Stimulated activated CD8-positive, alpha-beta memory T cell treated with anti-CD3 and anti-CD28 coated beads, Interleukin-4, amount 100 ng/mL, for 48 hours (primary cell): ENCODE results near the gene AKR1B15.
"Not testable (repeated sequence)": the region's sequence is repeated elsewhere in the genome, so short reads cannot be mapped to it uniquely, and the experiment has no call there.

Experiments
- DNase-seq: peaks from one replicate; pipeline ENCODE4 v3.0.0-alpha.2; 2020

Gene AKR1B15

DNA sequence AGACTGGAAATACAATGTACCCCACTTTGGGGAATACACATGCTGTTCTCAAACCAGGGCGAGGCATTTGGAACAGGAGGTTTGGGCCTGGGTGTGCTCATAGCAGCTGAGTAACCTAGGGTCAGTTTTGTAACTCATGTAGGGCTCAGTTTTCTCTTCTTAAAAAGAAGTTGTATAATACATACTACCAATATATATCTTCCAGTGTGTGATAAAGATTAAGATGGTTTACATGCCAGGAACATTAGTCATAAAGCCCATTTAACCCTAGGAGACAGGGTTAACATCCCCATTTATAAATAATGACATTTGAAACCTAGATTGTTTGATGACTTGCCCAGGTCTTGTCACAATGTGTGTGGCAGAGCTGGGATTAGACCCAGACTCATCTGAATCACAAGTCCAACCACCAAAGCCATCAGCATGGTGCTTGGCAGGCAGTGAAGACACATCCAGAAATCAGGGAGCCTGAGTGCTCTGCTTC is 15.6 kb upstream of the AKR1B15 start:
- no peak for DNase-seq

DNA sequence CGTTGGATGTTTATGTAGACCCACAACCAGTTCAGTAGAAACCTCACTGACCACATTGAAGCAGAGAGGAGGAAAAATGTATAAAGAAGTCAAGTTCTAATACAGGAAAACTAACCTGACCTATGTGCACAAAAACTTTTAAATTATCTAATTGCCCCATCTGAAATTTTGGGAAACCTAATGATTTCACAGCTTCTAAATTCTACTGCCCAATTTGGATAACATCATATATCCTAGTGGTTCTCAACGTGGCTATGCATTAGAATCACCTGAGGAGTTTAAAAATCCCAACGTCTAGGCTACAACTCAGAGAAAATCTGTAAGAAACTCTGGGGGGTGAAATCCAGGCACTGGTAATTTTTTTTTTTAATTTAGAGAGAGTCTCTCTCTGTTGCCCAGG is 14.3 kb upstream of the AKR1B15 start:
- DNase-seq, result no peak

DNA sequence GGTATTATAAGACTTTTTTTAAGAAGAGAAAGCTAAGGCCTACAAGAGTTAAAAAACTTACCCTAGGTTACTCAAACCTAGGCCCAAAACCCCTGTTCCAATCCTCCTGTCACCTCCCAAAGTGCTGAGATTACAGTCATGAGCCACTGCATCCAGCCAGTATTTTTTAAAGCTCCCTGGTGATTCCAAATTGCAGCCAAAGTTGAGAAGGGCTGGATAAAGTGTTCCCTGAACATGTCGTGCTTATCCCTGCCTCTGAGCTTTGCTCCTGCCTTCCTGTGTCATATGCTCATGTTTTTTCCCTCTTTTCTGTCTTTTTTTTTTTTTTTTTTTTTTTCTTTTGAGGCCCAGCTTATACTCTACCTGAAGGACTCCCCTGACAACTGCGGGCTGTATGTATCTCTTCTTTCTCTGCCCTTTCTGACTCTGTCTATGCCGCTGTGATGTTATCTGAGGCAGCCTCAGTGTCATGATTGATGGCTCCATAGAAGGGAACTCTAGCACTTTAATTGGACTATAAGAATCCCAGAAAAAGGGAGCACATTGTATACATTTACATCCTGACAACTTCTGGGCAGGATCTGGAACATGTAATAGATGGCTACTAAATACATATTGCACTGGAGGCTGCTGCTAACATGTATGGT is 13.5 kb upstream of the AKR1B15 start:
- DNase-seq, result no peak

DNA sequence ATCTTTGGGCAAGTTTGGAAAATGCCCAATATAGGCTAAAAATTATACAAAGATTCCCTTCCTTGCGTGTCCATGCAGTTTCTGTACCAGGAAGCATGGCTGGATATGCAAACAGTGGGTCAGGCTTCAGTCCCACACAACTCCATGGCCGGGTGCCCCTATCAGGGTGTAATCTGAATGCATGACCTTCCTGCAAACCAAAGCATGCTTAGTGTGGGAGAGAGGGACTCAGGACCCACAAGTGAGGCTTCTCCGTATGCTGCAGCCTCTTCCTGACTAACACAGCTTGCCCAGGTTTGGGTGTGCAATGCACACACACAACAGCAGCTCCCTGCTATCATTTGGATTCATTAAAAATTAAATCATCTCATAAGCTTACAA is 13.0 kb upstream of the AKR1B15 start:
- DNase-seq, result no peak

DNA sequence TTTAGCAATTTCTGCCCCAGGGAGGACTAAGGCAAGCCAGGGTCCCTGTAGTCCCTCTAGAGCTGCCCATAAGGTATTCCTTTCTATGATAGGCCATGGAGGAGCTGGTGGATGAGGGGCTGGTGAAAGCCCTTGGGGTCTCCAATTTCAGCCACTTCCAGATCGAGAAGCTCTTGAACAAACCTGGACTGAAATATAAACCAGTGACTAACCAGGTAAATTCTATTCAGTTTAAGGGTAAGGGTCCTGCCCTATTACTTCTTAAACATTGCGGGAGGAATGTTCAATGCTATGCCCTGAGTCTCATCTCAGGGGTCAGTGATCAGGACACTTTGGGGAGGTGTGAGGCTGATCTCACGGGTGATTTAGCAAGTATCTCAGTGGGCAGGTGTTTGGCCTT is 12.4 kb upstream of the AKR1B15 start:
- DNase-seq, result not testable (repeated sequence)

DNA sequence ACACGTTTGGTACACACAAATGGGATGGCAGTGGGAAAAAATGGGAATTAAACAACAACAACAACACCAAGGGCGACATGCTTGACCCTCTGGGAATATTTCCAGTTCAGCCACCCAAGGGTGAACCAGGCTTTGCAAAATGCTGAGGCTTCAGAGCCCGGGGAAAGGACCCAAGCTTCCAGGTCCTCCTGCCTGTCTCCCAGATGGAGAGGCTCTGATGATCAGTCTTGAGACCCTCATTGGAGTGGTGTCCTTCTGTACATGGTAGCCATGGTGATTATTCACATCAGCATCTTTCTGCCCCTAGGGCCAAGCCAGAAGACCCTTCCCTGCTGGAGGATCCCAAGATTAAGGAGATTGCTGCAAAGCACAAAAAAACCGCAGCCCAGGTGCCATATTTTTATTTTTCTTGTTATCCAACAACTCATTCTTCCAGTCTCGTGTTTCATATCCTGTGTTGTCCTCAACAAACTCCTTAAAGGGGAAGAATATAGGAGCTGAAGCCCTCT is 11.6 kb upstream of the AKR1B15 start:
- DNase-seq, result not testable (repeated sequence)

DNA sequence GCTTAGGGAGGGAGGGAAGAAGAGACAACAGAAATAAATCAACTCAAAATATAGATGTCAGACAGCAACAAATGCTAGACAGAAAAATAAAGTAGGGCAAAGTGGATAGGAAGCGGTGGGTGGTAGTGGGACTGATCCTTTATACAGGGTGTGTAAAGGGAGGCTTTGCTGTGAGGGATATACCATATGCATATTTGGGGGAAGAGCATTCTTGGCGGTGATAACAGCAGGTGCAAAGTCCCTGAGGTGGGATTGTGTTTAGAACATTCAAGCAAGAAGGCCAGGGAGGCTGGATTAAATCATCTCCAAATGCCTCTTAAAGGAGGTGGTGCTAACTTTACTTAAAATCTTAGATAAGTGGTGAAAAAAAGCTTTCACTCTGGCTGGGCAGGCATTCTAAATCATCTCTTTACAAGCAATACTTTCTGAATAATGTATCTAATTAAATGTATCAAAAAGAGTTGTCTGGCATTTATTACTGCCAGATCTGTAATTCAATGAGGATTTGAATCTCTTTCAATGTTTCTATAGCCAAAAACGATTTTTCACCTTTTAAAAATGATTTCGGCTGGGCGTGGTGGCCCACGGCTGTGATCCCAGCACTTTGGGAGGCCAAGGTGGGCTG is 9.4 kb upstream of the AKR1B15 start:
- no peak for DNase-seq

DNA sequence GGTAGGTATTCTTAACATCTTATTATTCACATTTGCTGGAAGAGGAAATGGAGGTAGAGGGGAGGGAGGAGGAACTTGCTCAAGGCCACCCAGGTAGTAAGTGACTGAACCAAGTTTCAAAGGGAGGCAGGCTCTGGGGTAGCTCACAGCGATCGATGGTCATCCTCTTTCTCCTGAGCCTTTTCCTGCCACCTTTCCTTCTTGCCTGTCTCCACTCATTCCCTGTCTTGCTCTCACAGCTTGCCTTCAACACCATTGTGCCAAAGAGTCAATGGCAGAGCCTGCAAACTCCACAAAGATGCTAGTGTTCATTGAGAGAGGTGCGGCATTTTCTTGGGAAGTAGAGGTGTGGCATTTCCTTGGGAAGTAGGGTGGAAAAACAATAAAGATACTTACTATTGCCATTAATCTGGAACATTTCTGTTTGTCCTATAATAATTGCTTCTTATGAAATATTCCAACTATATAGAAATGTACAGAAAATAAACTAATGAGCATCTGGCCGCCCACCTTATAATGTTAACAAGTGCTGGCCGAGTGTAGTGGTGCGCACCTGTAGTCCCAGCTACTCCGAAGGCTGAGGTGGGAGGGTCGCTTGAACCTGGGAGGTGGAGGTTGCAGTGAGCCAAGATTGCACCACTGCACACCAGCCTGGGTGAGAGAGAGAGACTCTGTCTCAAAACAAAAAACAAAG is 7.3 kb upstream of the AKR1B15 start:
- DNase-seq, result not testable (repeated sequence)

DNA sequence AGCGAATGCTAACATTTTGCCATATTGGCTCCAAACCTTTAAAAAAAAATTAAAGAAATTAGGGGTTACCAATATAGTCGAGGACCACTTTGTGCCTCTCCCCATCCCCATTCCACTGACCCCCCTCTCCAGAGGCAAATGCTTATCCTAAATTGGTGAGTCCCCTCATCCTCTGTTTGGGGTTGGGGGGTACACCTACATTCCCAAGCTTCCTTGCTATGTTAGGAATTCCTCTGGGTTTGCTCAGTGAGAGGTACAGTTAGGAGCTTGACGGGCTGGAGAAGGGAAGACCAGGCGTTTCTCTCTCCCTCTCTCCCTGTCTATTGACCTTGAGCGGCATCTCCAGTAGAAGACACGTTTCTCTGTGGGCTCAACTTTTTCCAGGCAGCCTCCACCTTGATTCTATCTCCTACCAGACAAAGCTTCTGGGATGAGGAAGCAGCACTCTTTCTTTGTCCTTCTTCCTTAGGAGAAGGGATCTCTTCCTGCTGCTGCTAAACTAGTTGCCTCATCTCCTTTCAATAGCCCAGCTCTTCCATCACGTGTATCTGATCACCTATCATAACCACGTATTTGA is 6.6 kb upstream of the AKR1B15 start:
- DNase-seq, result no peak

DNA sequence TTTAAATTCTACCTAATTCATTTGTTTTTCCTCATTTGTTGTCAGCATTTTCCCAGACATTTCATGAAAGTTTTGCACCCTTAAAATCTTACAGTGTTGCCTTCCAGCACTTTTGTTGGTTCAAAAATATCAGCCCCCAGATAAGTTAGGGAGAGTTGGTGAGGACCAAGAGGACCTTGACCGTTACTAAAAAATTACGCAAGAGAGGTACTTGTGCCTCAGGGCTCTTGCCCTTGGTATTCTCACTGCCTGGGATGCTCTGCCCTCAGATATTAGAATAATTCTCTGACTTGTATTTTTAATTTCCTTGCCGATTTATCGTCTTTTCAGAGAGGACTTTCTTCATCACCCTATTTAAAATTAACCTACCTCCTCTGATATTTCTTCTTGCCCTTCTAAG is 3.5 kb upstream of the AKR1B15 start:
- DNase-seq, result no peak

DNA sequence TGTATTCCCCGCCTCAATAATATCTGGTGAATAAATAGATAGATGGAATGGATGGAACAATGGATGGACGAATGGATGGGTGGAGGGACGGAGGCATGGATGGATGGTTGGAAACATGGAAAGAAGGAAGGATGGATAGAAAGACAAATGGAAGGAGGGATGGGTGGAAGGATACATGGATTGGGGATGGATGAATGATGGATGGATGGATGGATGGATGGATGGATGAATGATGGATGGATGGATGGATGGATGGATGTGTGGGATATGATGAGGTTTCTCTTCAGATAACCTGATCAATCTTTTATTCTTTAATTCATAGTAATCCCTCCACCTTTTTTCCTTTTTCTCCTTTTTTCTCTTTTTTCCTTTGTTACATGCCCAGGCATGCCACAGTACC is 3.0 kb upstream of the AKR1B15 start:
- DNase-seq, result no peak

DNA sequence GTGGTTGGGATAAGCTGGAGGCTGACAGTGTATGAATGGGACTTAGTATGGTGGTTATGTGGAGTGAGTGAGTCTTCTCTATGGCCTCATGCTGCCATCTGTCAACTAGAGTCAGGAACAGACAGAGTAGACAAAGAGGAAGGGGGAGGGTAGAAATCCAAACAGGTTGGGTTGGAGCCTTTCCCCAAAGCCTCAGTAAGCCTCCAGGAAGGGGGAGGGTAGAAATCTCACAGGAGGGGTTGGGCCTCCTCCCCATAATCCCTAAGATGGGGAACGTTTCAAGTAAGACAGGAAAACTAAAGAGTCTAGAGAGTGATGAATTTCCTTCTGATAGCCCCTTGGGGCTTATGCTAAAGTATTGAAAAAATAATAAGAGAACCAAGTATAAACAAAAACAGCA is 2.0 kb upstream of the AKR1B15 start:
- no peak for DNase-seq

DNA sequence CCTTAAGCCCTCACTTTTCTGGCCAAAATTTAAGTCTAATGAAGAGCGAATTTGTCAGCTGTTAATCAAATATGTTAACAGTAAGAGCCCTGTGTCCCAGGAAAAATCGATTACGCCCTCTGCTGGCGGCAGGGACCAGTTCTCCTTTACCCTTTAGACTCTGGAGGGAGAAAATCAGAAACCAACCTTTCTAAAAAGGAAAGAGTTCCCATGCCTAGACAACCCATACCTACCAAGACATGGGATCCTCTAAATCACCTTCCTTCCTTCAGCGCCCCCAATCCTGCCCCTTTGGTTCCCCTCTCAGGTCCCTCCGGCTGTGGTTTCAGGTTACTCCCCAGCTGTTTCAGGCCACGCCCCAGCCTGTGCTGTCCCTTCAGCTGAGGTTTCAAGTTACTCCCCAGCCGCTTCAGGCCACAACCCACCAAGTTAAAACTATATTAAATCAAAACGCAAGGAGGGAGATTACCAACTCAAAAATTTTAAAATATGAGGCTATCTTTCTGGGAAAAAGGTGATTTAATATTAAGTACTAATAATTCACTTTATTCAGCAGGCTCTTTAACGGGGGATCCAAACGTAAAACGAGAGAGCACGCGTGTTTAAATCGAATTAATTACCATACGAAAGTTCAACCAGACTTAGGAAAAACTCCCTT is 1.4 kb upstream of the AKR1B15 start:
- DNase-seq, result peak; percentile 84

DNA sequence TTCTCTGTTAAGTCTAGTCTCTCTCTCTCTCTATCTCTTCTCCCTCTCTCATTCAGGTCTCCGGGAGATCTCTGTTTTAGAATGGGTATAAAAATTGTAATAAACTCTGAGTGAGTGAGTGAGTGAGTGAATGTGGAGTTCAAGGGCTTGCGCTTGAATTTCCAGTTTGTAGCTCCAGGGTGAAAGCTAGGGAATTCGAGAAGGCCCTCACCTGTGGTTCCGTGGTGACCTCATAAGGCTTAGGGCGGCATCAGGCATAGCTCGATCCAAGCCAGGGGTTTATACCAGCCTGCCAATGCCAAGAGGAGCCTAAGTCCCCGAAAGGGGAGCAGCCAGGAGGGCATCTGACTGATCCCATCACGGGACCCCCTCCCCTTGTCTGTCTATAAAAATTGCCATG is 456 bp downstream of the AKR1B15 start:
- no peak for DNase-seq

DNA sequence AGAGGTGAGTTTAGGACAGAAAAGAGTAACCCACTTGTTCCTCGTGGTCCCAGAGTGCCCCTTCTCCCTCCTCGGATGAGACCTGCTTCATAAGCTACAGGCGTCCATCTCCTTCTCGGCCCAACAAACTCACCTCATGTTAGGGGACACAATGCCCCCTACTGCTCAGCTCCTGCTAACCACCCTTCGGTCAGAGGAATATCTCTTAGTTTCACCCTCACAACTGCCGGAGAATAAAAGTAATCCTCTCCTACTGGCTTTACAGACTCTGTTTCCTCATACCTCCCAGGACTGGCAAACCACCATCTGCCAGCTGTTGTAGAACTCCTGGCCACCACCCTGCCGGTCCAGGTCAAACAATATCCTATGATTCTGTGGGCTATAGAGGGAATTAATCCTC is 3.2 kb downstream of the AKR1B15 start:
- DNase-seq, result no peak

DNA sequence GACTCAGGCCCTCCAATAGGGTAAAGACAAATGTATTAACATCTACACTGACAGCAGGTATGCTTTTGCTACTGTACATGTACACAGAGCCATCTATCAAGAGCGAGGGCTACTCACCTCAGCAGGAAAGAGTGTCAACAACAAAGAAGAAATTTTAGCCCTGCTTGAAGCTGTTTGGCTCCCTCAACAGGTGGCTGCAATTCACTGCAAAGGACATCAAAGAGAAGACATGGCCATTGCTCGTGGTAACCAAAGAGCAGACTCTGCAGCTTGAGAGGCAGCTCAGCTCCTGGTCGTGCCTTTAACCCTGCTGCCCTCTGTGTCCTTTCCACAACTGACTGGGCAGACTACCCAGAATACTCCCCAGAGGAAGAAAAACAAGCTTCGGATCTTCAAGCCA is 5.1 kb downstream of the AKR1B15 start:
- DNase-seq, result no peak

DNA sequence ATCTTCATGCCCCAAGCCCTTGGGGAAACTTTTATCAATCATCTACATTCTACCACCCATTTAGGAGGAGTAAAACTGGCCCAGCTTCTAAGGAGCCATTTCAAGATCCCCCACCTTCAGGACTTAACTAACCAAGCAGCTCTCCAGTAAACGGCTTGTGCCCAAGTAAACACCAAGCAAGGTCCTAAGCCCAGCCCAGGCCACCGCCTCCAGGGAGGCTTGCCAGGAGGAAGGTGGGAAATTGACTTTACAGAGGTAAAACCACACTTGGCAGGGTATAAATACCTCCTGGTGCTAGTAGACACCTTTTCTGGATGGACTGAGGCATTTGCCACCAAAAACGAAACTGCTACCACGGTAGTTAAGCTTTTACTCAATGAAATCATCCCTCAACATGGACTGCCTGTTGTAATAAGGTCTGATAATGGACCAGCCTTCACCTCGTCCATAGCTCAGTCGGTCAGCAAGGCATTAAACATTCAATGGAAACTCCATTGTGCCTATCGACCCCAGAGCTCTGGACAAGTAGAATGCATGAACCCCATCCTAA is 5.6 kb downstream of the AKR1B15 start:
- no peak for DNase-seq

DNA sequence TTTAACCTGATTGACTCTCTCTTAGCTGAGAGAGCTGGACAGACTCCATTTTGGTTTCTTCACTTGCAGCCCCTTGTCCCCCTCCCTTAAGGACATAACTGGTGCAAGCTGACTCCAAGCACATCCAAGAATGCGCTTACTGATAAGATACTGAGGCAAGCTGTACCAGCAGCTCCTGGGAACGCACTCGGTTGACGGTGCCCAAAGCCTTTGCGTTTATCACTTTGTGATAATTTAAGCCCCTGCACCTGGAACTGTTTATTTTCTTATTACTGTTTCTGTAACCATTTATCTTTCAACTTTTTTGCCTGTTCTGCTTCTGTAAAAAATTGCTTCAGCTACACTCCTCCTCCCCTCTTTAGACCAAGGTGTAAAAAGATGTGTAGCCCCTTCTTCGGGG is 8.5 kb downstream of the AKR1B15 start:
- no peak for DNase-seq

DNA sequence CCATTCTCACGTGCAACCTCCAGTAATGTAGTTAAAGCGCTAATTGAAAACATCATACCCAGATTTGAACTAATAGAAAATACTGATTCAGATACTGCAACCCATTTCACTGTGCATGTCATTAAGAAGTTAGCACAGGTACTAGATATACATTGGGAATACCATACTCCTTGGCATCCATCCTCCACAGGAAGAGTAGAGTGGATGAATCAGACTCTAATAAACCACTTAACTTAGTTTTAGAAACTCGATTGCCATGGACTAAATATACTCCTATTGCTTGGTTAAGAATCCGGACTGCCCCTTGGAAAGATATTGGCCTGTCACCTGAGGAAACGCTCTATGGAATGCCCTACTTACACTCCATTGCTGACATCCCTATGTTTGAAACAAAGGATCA is 9.5 kb downstream of the AKR1B15 start:
- DNase-seq, result no peak

DNA sequence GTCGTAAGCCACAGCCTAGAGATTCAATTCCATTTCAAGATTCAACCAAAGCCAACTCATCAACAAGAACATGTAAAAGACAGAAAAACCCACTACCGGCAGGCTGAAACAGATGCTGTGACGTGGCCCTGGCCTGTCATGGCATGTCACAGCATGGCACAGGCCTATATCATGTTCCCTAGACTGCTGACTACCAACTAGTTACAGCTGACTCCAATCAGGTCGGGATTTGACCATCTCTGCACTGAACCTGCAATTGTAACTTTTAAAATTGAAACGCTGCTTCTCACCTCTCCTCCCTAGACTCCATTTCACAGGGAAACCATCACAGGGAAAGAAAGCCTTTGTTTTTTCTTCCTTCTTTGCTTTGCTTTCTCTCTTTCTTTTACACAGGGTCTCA is 12.7 kb downstream of the AKR1B15 start:
- not testable (repeated sequence) for DNase-seq

DNA sequence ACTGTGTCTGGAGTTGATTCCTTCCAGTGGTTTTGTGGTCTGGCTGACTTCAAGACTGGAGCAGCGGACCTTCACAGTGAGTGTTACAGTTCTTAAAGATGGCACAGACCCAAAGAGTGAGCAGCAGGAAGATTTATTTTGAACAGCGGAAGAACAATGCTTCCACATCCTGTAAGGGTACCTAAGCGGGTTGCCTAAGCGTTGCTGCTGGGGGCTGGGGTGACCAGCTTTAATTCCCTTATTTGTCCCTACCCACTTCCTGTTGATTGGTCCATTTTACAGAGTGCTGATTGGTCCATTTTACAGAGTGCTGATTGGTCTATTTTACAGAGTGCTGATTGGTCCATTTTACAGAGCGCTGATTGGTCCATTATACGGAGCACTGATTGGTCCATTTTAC is 13.2 kb downstream of the AKR1B15 start:
- no peak for DNase-seq

DNA sequence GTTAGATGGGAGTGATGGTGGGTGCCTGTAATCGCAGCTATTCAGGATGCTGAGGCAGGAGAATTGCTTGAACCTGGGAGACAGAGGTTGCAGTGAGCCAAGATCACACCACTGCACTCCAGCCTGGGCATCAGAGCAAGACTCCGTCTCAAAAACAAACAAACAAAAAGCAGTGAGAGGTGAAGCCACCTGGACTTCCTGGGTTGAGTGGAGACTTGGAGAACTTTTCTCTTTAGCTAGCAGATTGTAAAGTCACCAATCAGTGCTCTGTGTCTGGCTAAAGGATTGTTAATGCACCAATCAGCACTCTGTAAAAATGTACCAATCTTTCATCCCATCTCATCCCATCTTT is 14.5 kb downstream of the AKR1B15 start:
- not testable (repeated sequence) for DNase-seq

DNA sequence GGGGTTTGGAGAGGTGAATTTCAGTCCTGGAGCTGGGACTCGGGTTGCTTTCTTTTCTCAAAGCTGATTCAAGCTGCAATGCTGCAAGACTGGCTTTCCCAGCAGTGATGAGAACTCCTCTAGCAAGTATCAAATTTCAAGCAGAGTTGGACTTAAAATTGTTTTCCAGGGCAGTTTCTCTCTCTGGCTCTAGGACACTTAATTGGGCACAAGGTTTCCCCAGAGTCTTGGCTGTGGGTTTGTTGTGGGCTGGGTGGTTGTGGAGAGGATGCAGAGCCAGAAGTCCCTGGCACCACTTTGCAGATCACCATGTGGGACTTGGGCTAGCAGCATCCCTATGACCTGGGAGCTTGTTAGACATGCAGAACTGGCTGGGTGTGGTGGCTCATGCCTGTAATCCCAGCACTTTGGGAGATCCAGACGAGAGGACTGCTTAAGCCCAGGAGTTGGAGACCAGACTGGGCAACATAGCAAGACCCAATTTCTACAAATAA is 16.8 kb downstream of the AKR1B15 start:
- no peak for DNase-seq
